HCT116 (cell line): ENCODE measurements around the gene POLN.

Experiments used
- EZH2 ChIP-seq: fragments of 200-600 bp; sonication (generic); IDR thresholded peaks from 2 replicates; pipeline ENCODE4 v1.6.1; 2017; ENCODE audit warnings: antibody characterized with exemption, mixed run types
- EZH2phosphoT487 ChIP-seq: fragments of 200-600 bp; IDR thresholded peaks from 2 replicates; pipeline ENCODE4 v1.6.1; 2018; ENCODE audit warnings: antibody characterized with exemption, borderline replicate concordance
- JUND ChIP-seq: IDR thresholded peaks from 2 replicates; pipeline ENCODE4 v1.6.1; 2012
- POLR2A ChIP-seq: IDR thresholded peaks from 2 replicates; pipeline ENCODE4 v1.7.0; 2011; ENCODE audit warnings: borderline replicate concordance; ENCODE audit not compliant: insufficient read depth, insufficient read length; ENCODE audit errors: extremely low read depth
- POLR2AphosphoS5 ChIP-seq: IDR thresholded peaks from 2 replicates; pipeline ENCODE4 v1.6.1; 2011; ENCODE audit warnings: mild to moderate bottlenecking, low read depth, low read length, moderate library complexity
- YY1 ChIP-seq: IDR thresholded peaks from 2 replicates; pipeline ENCODE4 v1.6.1; 2011; ENCODE audit warnings: low read length, low read depth, moderate library complexity, mild to moderate bottlenecking; ENCODE audit not compliant: insufficient replicate concordance; ENCODE audit errors: extremely low read depth
- TF ChIP-seq, protein P1 (sequence below): IDR thresholded peaks from 2 replicates; pipeline ENCODE4 v1.6.1; 2012
- TF ChIP-seq, protein P2 (sequence below), 3 experiments: fragments of 200-600 bp in 1 of 3; sonication (generic) in 1 of 3; IDR thresholded peaks in 2 of 3; conservative IDR thresholded peaks in 1 of 3; 2 replicates each; pipeline ENCODE4 v1.5.1; 2012 to 2017; ENCODE audit warnings: low read depth in 2 of 3, low read length in 2 of 3, antibody characterized with exemption in 1 of 3, borderline replicate concordance in 1 of 3, control low read depth in 1 of 3, mild to moderate bottlenecking in 1 of 3, mixed read lengths in 1 of 3, mixed run types in 1 of 3, moderate library complexity in 1 of 3; ENCODE audit not compliant: insufficient read depth in 1 of 3

DNA sequence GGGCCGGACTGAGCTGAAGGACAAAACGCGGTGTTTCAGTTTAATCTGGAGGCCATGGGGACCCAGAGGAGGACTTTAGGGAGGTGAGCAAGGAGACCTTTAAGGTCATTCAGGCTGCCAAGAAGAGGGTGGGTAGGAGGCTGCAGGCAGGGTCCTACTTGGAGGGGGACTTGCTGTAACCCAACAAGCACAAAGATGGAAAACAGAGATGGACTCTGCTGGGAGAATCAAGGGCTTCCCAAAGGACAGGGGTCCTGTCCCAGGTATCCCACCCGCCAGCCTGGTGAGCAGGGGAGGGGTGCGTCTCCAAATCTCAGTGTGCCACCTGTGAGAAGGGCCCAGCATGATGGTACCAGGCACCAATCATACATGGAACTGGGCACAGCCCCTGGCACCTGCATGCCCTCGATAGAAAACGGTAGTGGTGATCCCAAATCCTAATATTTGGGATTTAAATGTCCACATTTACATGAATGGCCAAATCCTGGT, 3.9 kb upstream of the POLN start:
- TF ChIP-seq POLR2A, result no peak
- TF ChIP-seq YY1, result no peak
- TF ChIP-seq, protein P1, sequence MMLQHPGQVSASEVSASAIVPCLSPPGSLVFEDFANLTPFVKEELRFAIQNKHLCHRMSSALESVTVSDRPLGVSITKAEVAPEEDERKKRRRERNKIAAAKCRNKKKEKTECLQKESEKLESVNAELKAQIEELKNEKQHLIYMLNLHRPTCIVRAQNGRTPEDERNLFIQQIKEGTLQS, result no peak
- TF ChIP-seq JUND, result no peak
- TF ChIP-seq, protein P2, sequence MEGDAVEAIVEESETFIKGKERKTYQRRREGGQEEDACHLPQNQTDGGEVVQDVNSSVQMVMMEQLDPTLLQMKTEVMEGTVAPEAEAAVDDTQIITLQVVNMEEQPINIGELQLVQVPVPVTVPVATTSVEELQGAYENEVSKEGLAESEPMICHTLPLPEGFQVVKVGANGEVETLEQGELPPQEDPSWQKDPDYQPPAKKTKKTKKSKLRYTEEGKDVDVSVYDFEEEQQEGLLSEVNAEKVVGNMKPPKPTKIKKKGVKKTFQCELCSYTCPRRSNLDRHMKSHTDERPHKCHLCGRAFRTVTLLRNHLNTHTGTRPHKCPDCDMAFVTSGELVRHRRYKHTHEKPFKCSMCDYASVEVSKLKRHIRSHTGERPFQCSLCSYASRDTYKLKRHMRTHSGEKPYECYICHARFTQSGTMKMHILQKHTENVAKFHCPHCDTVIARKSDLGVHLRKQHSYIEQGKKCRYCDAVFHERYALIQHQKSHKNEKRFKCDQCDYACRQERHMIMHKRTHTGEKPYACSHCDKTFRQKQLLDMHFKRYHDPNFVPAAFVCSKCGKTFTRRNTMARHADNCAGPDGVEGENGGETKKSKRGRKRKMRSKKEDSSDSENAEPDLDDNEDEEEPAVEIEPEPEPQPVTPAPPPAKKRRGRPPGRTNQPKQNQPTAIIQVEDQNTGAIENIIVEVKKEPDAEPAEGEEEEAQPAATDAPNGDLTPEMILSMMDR (IDR thresholded peaks at IDR 0.05 in 2 of 3, conservative IDR thresholded peaks at IDR 0.05 in 1 of 3; ENCODE audit: borderline replicate concordance in 1 of 3, insufficient read depth in 1 of 3, low read depth in 2 of 3, low read length in 2 of 3), result no peak
- TF ChIP-seq EZH2, result no peak
- no peak for TF ChIP-seq POLR2AphosphoS5
- TF ChIP-seq EZH2phosphoT487, result no peak
